NCI-H146 treated with DMSO at 0.1 percent for 48 hours (cell line): ENCODE data around the gene SLC38A7.
"Not testable (repeated sequence)": the region's sequence is repeated elsewhere in the genome, so short reads cannot be mapped to it uniquely, and the experiment has no call there.

Experiments
- DNase-seq: peaks from one replicate; lab custom pipeline; 2025; ENCODE audit not compliant: unreplicated experiment; lab: John Stamatoyannopoulos, UW

Gene SLC38A7

DNA sequence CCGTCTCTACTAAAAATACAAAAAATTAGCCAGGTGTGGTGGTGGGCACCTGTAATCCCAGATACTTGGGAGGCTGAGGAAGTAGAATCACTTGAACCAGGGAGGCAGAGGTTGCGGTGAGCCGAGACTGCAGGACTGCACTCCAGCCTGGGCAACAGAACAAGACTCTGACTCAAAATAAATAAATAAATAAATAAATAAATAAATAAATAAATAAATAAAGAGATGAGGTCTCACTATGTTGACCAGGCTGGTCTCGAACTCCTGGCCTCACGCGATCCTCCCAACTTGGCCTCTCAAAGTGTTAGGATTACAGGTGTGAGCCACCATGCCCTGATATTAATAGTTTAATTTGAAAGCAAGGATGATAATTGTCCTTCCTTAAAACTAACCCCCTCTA, 47.5 kb downstream of the SLC38A7 start:
- DNase-seq, result not testable (repeated sequence)

DNA sequence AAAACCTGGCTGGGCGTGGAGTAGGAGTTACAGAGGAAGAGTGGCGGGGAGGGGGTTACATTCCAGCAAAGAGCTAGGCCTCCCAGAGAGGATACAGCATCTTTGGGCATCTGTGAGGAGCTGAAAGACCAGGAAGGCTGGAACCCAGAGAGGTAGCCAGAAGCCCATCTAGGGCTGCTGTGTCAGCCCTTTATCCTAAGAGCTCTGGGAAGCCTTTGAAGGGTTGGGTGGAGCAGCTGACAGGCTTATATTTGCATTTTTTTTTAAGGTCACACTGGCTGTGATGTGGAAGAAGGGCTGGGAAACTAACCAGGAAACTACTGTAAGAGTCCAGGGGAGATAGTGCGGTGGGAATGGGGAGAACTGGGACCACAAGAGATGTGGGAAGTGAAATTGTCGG, 48.1 kb downstream of the SLC38A7 start:
- no peak for DNase-seq

DNA sequence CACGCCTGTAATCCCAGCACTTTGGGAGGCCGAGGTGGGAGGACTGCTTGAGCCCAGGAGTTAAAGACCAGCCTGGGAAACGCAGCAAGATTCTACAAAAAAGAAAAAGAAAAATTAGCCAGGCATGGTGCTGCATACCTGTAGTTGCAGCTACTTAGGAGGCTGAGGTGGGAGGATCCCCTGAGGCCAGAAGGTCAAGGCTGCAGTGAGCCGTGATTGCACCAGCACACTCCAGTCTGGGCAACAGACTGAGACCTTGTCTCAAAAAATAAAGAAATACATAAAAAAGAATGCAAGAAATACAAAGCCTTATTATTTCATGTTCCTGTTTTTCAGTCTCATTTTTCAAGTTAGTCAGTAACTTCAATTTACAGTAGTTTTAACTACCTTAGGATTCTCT, 49.1 kb downstream of the SLC38A7 start:
- no peak for DNase-seq

DNA sequence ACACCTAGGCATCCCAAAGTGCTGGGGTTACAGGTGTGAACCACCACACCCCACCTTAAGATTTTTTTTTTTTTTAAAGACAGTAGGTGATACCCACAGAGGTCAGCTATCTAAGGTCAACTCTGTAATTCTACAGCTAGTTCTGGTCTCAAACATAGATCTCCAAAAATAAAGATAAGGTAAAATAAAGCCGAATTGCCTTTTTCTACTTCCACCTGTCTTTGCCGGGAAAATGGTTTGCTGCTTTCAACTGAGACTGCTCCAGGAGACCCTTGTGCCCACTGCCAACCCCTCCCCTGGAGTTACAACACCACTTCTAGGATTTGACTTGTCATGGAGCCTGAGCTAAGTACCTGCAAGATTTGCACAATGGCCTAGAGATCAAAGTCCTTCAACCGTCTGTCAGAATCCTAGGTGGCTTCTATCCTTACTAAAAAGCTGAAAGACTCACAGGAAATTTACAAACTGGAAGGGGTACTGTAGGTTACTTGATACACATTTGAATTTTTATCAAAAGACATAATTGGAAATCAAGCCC, 50.2 kb downstream of the SLC38A7 start:
- DNase-seq, result no peak

DNA sequence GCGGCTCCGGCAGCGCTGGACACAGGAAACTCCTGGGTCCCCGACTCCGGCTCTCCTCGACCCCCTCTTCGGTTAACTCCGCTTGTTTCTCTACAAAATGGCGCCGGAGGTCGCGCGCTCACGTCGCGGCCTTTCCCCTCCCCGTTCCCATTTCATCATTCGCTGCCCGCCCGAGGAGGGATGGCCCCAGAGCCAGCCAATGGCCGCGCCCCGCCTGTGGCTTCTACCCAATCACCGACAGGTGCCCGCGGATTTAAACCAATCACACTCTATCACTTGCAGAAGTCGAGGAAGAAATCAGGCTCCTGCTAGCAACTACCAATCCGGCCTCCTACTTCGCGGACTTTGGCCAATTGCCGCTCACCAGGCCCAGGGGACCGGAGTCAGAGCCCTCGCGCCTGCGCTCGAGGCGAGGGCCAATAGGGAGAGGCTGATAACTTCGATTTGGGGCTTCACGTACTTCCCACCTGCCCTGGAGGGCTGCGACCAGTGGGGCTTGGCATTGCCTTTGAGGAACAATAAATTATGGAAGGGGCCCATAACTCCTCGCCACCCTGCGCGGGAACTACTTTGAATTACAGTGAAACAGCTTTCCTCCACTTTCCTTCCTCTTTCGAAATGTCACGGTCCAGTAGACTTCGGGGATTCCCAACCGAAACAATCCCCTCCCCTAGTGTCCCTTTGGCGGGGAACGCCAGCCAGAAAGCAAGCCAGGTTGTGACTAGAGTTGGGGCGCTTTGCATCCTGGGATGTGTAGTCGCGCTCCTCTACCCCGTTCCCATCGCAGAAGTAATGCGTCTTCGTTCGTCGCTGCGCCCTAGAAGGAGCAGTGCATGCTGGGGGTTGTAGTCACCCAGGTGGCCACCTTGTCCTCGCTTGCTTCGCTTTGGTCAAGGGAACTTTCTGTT, 54.6 kb downstream of the SLC38A7 start, which contains the start of gene CNOT1:
Gene CNOT1 (minus strand): TSS at position 94 of the 908 bp plus-strand sequence. CDS start 30,489 bp downstream, outside the sequence.
- DNase-seq, result peak; percentile 95

DNA sequence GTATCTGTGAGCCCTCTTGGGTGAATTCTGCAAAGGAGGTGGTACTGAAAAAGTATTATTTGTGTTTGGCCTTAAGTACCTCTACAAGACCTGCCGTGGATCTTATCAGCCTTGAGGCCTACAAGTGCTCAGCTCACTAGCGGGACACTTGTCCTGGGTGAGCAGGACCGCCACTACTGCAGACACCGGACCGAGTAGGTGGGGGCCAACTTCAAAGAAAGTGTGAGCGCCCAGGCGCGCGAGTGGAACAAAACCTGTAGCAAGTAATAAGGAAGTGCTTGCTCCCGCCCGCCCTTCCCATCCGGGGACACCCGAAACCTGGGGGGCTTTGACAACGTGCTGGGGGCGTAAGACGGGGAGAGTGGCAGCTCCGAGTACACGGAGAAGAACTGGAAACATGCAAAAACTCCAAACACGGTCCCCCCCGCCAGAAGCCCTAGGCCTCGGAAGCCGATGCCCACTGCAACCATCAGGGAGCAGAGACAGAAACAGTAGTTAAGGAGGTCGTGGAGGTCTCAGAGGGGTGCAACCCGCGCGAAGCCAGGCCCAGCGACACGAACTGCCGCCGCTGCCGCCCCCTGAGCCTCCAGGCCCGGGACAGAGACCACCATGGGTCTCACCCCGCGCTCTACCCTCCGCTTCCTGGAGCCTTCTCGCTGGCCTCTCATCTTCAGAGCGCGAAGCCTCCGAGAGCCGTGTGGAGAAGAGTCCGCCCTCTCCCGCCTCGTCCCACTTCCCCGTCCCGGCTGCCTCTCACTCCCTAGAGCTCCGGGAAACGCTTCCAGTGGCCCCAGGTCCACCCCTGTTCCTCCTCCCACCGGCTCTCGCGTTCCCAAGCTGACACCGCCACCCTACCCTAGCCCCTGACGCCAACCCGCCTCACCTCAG, 55.5 kb downstream of the SLC38A7 start:
- no peak for DNase-seq

GRCh38 chr16:58624209-58624608, 60.4 kb downstream of the SLC38A7 start:
- DNase-seq, result no peak

DNA sequence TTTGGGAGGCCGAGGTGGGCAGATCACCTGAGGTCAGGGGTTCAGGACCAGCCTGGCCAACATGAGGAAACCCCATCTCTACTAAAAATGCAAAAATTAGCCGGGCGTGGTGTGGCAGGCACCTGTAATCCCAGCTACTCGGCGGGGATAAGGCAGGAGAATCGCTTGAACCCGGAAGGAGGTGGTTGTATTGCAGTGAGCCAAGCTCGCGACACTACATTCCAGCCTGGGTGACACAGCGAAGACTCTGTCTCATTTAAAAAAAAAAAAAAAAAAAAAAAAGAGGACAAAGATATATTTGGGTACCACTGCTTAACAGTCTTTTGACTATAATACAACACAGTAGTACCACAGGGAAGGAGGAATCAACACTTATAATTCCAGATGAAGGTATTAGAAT, 64.2 kb downstream of the SLC38A7 start:
- DNase-seq, result no peak

DNA sequence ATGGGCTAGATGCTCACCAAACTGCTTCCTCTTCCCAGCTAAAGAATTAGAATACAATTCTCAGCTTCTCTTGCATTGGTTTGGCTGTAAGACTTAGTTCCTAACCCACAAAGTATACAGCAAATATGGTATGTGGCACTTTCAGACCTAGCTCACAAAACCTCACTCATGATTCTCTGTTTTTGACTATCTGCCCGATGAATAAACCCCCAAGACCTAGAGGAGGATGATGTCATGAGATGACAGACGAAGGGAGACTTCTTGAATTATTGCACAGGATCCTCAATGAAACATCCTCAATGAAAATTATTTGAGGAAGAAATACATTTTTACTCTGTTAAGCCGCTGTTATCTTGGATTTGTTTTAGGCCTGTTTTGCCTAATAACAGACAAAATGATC, 69.3 kb downstream of the SLC38A7 start:
- DNase-seq, result no peak
